ENCODE data around the gene FBXO27.
"Not testable (repeated sequence)": the region's sequence is repeated elsewhere in the genome, so short reads cannot be mapped to it uniquely, and the experiment has no call there.

FBXO27 gene

DNA sequence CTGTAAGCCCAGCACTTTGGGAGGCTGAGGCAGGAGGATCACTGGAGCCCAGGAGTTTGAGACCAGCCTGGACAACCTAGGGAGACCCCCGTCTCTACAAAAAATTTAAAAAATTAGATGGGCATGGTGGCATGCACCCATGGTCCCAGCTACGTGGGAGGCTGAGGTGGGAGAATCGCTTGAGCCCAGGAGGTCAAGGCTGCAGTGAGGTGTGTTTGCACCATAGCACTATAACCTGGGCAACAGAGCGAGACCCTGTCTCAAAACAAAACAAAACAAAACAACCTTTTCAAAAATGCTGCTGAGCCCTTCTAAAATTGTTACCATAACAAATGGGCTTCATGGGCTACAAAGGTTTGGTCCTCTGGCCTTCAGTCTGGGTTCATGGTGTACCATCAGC is 43.7 kb downstream of the FBXO27 start:
- not testable (repeated sequence) for DNase-seq (ENCODE audit: low spot score)

DNA sequence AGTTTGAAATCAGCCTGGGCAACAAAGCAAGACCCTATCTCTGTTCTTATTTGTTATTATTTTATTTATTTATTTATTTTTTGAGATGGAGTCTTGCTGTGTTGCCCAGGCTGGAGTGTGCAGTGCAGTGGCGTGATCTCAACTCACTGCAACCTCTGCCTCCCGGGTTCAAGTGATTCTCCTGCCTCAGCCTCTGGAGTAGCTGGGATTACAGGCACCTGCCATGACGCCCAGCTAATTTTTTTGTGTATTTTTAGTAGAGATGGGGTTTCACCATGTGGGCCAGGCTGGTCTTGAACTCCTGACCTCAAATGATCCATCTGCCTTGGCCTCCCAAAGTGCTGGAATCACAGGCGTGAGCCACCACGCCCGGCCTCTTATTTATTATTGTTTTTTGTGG is 44.6 kb downstream of the FBXO27 start:
- not testable (repeated sequence) for DNase-seq (ENCODE audit: low spot score)

- no peak for DNase-seq (ENCODE audit: low spot score)
These were observed 47.1 kb downstream of the FBXO27 start for GRCh38 chr19:38985262-38985661.

GRCh38 chr19:38980583-38981374 is 51.6 kb downstream of the FBXO27 start:
- no peak for DNase-seq (ENCODE audit: low spot score)

- DNase-seq (ENCODE audit: low spot score) = no peak
These were observed 52.5 kb downstream of the FBXO27 start for GRCh38 chr19:38979812-38980211.

GRCh38 chr19:38978326-38978689 is 54.0 kb downstream of the FBXO27 start:
- no peak for DNase-seq (ENCODE audit: low spot score)

DNA sequence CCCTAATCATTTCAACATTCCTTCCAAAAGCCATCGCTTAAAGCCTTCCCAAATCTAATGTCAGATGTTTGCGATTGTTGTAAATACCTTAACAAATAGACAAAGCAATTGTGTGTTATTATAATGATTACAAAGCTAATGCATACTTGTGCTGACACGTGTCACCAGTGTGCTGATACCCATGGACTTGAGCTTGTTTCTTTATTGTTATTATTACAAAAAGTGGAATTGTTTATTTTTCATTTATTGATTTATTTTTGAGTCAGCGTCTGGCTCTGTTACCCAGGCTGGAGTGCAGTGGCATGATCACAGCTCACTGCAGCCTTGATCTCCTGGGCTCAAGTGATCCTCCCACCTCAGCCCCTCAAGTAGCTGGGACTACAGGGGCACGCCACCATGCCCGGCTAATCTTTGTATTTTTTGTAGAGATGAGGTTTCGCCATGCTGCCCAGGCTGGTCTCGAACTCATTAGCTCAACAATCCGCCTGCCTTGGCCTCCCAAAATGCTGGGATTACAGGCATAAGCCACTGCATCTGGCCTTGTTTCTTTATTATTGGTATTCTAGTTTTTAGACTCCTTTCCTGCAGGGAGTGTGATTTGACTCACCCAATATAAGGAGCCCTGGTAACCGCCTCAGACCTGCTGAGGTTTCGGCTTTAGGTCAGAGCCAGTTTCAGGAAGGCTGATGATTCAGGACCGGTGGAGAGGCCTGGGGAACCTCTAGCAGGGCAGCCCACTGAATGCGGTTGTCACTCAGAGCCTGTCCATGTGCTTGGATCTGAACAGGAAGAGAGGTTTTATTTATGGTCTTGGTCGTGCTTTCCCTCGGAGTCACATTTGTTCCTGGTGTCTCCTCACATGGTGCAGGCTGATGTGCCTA is 54.7 kb downstream of the FBXO27 start:
- DNase-seq (ENCODE audit: low spot score) = no peak

- DNase-seq (ENCODE audit: low spot score) = no peak
These were observed 56.5 kb downstream of the FBXO27 start for GRCh38 chr19:38975861-38976271.

GRCh38 chr19:38975214-38975860 is 57.0 kb downstream of the FBXO27 start, which contains the start of gene FBXO17:
Gene FBXO17, minus strand, starts transcription at chr19:38975742. Its CDS starts 25,423 bp downstream, at chr19:38950319.
- peak; percentile 79 for DNase-seq (ENCODE audit: low spot score)

DNA sequence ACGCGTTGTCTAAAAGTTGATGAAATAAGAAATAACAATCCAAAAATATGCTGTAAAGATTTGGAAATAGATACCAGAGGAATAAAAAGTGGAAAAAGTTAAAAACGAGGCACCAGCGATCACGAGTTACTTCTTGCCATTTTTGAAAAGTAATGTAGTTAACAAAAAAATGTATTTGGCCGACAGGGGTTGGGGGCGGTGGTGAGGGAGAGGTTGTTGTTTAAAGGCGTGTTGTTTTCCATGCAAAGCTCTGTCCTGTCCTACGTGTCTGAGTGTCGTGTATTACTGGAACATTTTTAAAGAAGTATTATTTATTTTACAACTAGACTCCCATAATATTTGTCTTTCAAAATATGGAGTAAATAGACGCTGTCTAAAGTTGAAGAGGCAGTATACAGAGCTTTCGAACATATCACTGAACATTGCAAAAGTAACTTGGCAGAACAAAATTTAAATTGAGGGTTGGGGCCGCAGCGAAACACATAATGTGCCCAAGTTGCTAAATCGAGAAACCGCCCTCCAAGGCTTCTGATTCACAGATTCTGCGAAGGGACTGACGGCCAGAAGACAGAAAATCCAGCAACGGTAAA is 57.6 kb downstream of the FBXO27 start:
- DNase-seq (ENCODE audit: low spot score) = no peak
